GM23338 (cell line): Measurements from ENCODE around the gene MS4A12. TPM values are rescaled to one million over a fixed set of nuclear protein-coding genes. Genes with fewer than 3 reads are reported as not detected.

ENCODE experiments used
- ATAC-seq: fragments of 200-7000 bp; cut with Tn5 transposase; 3 replicates; pipeline ENCODE4 v1.9.1; 2020
- DNase-seq: peaks from one replicate; pipeline ENCODE4 v3.0.0-alpha.2; 2015; ENCODE audit warnings: low spot score
- H2AFZ ChIP-seq: fragments of 200-600 bp; sonication (generic); 2 replicates; pipeline ENCODE4 v1.8.0; 2016; ENCODE audit warnings: antibody characterized with exemption, mild to moderate bottlenecking, moderate library complexity
- H3F3A ChIP-seq: fragments of 200-600 bp; sonication (generic); replicated peaks from 2 replicates; pipeline ENCODE4 v1.8.0; 2017; ENCODE audit warnings: antibody characterized with exemption, mixed run types, low read depth
- H3K27ac ChIP-seq: fragments of 200-600 bp; sonication (generic); 2 replicates; pipeline ENCODE4 v1.6.1; 2016; ENCODE audit warnings: low read depth
- H3K27me3 ChIP-seq: fragments of 200-600 bp; sonication (generic); 2 replicates; pipeline ENCODE4 v1.8.0; 2016; ENCODE audit warnings: mild to moderate bottlenecking, mixed run types, moderate library complexity; ENCODE audit not compliant: insufficient read depth
- H3K36me3 ChIP-seq: fragments of 200-600 bp; sonication (generic); 2 replicates; pipeline ENCODE4 v1.8.0; 2016; ENCODE audit warnings: mild to moderate bottlenecking; ENCODE audit not compliant: insufficient read depth
- H3K4me1 ChIP-seq: fragments of 200-600 bp; sonication (generic); 2 replicates; pipeline ENCODE4 v1.8.0; 2016; ENCODE audit warnings: mild to moderate bottlenecking, moderate library complexity; ENCODE audit not compliant: insufficient read depth
- H3K4me2 ChIP-seq: fragments of 200-600 bp; sonication (generic); 2 replicates; pipeline ENCODE4 v1.7.1; 2017; ENCODE audit warnings: mixed run types
- H3K4me3 ChIP-seq: fragments of 200-600 bp; sonication (generic); 2 replicates; pipeline ENCODE4 v1.6.1; 2016; ENCODE audit warnings: mixed run types
- H3K79me2 ChIP-seq: fragments of 200-600 bp; sonication (generic); replicated peaks from 2 replicates; pipeline ENCODE4 v1.8.0; 2017; ENCODE audit warnings: mild to moderate bottlenecking; ENCODE audit not compliant: insufficient read depth
- H3K9me2 ChIP-seq: fragments of 200-600 bp; sonication (generic); 2 replicates; pipeline ENCODE4 v1.8.0; 2017; ENCODE audit not compliant: insufficient read depth
- H4K20me1 ChIP-seq: fragments of 200-600 bp; sonication (generic); replicated peaks from 2 replicates; pipeline ENCODE4 v1.8.0; 2017; ENCODE audit warnings: mild to moderate bottlenecking; ENCODE audit not compliant: insufficient read depth
- H3K27ac Mint-ChIP-seq: 2 replicates; pipeline ENCODE4 v1.8.0; 2020; ENCODE audit warnings: inconsistent platforms, mild to moderate bottlenecking, moderate library complexity, mixed read lengths
- H3K27me3 Mint-ChIP-seq: 3 replicates; pipeline ENCODE4 v1.8.0; 2022; ENCODE audit warnings: low read depth, mild to moderate bottlenecking, moderate library complexity, mixed read lengths, inconsistent platforms; ENCODE audit not compliant: insufficient read depth, poor library complexity
- H3K36me3 Mint-ChIP-seq: 3 replicates; pipeline ENCODE4 v1.8.0; 2021; ENCODE audit warnings: low read depth, mild to moderate bottlenecking, inconsistent platforms, moderate library complexity, mixed read lengths
- H3K4me1 Mint-ChIP-seq: 3 replicates; pipeline ENCODE4 v1.8.0; 2020; ENCODE audit warnings: mild to moderate bottlenecking, inconsistent platforms, mixed read lengths
- H3K4me3 Mint-ChIP-seq: 3 replicates; pipeline ENCODE4 v1.8.0; 2021; ENCODE audit warnings: moderate library complexity, mild to moderate bottlenecking, inconsistent platforms, mixed read lengths
- H3K9me3 Mint-ChIP-seq: 3 replicates; pipeline ENCODE4 v1.8.0; 2020; ENCODE audit warnings: moderate library complexity, mild to moderate bottlenecking, inconsistent platforms, mixed read lengths
- CREB1 ChIP-seq: fragments of 250-450 bp; sonication (Bioruptor Pico); IDR thresholded peaks from 2 replicates; pipeline ENCODE4 v1.5.0; 2020; ENCODE audit warnings: low read depth, mild to moderate bottlenecking, moderate library complexity
- EZH2 ChIP-seq: fragments of 200-600 bp; sonication (generic); IDR thresholded peaks from one replicate; pipeline ENCODE4 v1.8.0; 2017; ENCODE audit warnings: antibody characterized with exemption, mild to moderate bottlenecking, low read depth; ENCODE audit not compliant: unreplicated experiment
- EZH2phosphoT487 ChIP-seq: fragments of 200-600 bp; sonication (generic); IDR thresholded peaks from one replicate; pipeline ENCODE4 v1.8.1; 2018; ENCODE audit warnings: antibody characterized with exemption; ENCODE audit not compliant: unreplicated experiment
- JUNB ChIP-seq: IDR thresholded peaks from one replicate; pipeline ENCODE4 v1.6.1; 2016; ENCODE audit warnings: antibody characterized with exemption; ENCODE audit not compliant: unreplicated experiment
- NANOG ChIP-seq: IDR thresholded peaks from 2 replicates; pipeline ENCODE4 v1.6.1; 2016; ENCODE audit warnings: antibody characterized with exemption, borderline replicate concordance
- POLR2AphosphoS5 ChIP-seq: IDR thresholded peaks from 2 replicates; pipeline ENCODE4 v1.6.1; 2016; ENCODE audit warnings: antibody characterized with exemption, low read depth
- STAT1 ChIP-seq: IDR thresholded peaks from one replicate; pipeline ENCODE4 v1.6.1; 2016; ENCODE audit warnings: antibody characterized with exemption; ENCODE audit not compliant: unreplicated experiment
- ZNF114 ChIP-seq: fragments of 250-450 bp; sonication (Bioruptor Pico); IDR thresholded peaks from 2 replicates; pipeline ENCODE4 v1.5.0; 2020; ENCODE audit warnings: mild to moderate bottlenecking, moderate library complexity
- ZNF331 ChIP-seq: fragments of 250-450 bp; sonication (Bioruptor Pico); IDR thresholded peaks from 2 replicates; pipeline ENCODE4 v1.5.0; 2020; ENCODE audit warnings: low read depth, mild to moderate bottlenecking, moderate library complexity
- polyA plus RNA-seq: library from polyadenylated mRNA; unstranded; fragments of >200 nt; fragmentation: Nextera tagmentation; extraction: Ambion mirVana; gene quantifications from 2 replicates; pipeline ENCODE4 v1.2.1, GENCODE V29; 2016
- total RNA-seq: library from RNA; depleted of rRNA; stranded (reverse); fragments of >200 nt; shearing (Covaris generic); gene quantifications from 2 replicates; pipeline ENCODE4 v1.2.3, GENCODE V29; 2014
- TF ChIP-seq, protein P1 (sequence below): fragments of 250-450 bp; sonication (Bioruptor Pico); IDR thresholded peaks from 2 replicates; pipeline ENCODE4 v1.5.0; 2020; ENCODE audit warnings: mild to moderate bottlenecking, moderate library complexity
- TF ChIP-seq, protein P2 (sequence below): IDR thresholded peaks from 2 replicates; pipeline ENCODE4 v1.6.1; 2016; ENCODE audit warnings: antibody characterized with exemption
- TF ChIP-seq, protein P3 (sequence below): IDR thresholded peaks from one replicate; pipeline ENCODE4 v1.6.1; 2018; ENCODE audit warnings: antibody characterized with exemption; ENCODE audit not compliant: unreplicated experiment
- TF ChIP-seq, protein P4 (sequence below), 2 experiments: fragments of 200-600 bp in 1 of 2; sonication (generic) in 1 of 2; conservative IDR thresholded peaks; 2 replicates each; pipeline versions ENCODE4 v1.5.1 to v1.6.1; 2016 to 2017; ENCODE audit warnings: antibody characterized with exemption in 2 of 2, low read depth in 2 of 2, mild to moderate bottlenecking in 2 of 2, moderate library complexity in 1 of 2

Gene MS4A12
- total and polyA plus RNA-seq, 2 experiments from 2014 or later = 0.21 to 0.34 TPM

DNA sequence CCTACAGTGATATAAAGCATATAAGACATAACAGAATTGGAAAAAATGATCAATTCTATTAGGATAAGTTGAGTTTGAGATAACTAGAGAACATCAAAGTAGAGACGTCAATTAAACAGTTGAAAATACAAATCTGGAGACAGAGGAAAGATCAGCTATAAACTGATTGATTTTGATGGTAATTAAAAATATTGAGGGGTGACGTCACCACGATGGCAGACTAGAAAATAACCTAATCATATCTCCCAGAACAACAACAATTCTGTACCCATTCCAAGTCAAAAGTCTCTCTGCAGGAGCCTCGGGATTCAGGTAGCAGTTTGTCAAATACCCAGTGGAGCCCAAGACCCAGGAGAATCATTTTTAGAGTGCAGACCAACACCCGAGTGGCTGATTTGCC is 51.5 kb downstream of the MS4A12 start:
- Histone ChIP-seq H2AFZ (no peak overlapping the region), H3K36me3 (no peaks in the 10 kb centered on the region), H3K4me1 (no peaks in the 10 kb centered on the region), H3K79me2 (no peaks in the 10 kb centered on the region), H4K20me1 (no peaks in the 10 kb centered on the region), H3K27ac (no peak overlapping the region), H3F3A (no peaks in the 10 kb centered on the region), H3K27me3 (no peaks in the 10 kb centered on the region), H3K4me3 (no peak overlapping the region), H3K9me2 (no peaks in the 10 kb centered on the region), H3K4me2 (no peak overlapping the region)
- no peak for TF ChIP-seq NANOG
- no peak for TF ChIP-seq ZNF331 (CRISPR knock-in tag)
- no peak for TF ChIP-seq EZH2
- no peak for TF ChIP-seq ZNF114 (CRISPR knock-in tag)
- no peak for TF ChIP-seq CREB1 (CRISPR knock-in tag)
- TF ChIP-seq JUNB = no peak
- TF ChIP-seq, protein P1, sequence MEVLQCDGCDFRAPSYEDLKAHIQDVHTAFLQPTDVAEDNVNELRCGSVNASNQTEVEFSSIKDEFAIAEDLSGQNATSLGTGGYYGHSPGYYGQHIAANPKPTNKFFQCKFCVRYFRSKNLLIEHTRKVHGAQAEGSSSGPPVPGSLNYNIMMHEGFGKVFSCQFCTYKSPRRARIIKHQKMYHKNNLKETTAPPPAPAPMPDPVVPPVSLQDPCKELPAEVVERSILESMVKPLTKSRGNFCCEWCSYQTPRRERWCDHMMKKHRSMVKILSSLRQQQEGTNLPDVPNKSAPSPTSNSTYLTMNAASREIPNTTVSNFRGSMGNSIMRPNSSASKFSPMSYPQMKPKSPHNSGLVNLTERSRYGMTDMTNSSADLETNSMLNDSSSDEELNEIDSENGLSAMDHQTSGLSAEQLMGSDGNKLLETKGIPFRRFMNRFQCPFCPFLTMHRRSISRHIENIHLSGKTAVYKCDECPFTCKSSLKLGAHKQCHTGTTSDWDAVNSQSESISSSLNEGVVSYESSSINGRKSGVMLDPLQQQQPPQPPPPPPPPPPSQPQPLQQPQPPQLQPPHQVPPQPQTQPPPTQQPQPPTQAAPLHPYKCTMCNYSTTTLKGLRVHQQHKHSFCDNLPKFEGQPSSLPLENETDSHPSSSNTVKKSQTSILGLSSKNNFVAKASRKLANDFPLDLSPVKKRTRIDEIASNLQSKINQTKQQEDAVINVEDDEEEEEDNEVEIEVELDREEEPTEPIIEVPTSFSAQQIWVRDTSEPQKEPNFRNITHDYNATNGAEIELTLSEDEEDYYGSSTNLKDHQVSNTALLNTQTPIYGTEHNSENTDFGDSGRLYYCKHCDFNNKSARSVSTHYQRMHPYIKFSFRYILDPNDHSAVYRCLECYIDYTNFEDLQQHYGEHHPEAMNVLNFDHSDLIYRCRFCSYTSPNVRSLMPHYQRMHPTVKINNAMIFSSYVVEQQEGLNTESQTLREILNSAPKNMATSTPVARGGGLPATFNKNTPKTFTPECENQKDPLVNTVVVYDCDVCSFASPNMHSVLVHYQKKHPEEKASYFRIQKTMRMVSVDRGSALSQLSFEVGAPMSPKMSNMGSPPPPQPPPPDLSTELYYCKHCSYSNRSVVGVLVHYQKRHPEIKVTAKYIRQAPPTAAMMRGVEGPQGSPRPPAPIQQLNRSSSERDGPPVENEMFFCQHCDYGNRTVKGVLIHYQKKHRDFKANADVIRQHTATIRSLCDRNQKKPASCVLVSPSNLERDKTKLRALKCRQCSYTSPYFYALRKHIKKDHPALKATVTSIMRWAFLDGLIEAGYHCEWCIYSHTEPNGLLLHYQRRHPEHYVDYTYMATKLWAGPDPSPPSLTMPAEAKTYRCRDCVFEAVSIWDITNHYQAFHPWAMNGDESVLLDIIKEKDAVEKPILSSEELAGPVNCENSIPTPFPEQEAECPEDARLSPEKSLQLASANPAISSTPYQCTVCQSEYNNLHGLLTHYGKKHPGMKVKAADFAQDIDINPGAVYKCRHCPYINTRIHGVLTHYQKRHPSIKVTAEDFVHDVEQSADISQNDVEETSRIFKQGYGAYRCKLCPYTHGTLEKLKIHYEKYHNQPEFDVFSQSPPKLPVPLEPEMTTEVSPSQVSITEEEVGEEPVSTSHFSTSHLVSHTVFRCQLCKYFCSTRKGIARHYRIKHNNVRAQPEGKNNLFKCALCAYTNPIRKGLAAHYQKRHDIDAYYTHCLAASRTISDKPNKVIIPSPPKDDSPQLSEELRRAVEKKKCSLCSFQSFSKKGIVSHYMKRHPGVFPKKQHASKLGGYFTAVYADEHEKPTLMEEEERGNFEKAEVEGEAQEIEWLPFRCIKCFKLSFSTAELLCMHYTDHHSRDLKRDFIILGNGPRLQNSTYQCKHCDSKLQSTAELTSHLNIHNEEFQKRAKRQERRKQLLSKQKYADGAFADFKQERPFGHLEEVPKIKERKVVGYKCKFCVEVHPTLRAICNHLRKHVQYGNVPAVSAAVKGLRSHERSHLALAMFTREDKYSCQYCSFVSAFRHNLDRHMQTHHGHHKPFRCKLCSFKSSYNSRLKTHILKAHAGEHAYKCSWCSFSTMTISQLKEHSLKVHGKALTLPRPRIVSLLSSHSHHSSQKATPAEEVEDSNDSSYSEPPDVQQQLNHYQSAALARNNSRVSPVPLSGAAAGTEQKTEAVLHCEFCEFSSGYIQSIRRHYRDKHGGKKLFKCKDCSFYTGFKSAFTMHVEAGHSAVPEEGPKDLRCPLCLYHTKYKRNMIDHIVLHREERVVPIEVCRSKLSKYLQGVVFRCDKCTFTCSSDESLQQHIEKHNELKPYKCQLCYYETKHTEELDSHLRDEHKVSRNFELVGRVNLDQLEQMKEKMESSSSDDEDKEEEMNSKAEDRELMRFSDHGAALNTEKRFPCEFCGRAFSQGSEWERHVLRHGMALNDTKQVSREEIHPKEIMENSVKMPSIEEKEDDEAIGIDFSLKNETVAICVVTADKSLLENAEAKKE (CRISPR knock-in tag) = no peak
- TF ChIP-seq, protein P2, sequence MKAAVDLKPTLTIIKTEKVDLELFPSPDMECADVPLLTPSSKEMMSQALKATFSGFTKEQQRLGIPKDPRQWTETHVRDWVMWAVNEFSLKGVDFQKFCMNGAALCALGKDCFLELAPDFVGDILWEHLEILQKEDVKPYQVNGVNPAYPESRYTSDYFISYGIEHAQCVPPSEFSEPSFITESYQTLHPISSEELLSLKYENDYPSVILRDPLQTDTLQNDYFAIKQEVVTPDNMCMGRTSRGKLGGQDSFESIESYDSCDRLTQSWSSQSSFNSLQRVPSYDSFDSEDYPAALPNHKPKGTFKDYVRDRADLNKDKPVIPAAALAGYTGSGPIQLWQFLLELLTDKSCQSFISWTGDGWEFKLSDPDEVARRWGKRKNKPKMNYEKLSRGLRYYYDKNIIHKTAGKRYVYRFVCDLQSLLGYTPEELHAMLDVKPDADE = no peak
- no peak for TF ChIP-seq STAT1
- TF ChIP-seq EZH2phosphoT487 = no peak
- TF ChIP-seq, protein P3, sequence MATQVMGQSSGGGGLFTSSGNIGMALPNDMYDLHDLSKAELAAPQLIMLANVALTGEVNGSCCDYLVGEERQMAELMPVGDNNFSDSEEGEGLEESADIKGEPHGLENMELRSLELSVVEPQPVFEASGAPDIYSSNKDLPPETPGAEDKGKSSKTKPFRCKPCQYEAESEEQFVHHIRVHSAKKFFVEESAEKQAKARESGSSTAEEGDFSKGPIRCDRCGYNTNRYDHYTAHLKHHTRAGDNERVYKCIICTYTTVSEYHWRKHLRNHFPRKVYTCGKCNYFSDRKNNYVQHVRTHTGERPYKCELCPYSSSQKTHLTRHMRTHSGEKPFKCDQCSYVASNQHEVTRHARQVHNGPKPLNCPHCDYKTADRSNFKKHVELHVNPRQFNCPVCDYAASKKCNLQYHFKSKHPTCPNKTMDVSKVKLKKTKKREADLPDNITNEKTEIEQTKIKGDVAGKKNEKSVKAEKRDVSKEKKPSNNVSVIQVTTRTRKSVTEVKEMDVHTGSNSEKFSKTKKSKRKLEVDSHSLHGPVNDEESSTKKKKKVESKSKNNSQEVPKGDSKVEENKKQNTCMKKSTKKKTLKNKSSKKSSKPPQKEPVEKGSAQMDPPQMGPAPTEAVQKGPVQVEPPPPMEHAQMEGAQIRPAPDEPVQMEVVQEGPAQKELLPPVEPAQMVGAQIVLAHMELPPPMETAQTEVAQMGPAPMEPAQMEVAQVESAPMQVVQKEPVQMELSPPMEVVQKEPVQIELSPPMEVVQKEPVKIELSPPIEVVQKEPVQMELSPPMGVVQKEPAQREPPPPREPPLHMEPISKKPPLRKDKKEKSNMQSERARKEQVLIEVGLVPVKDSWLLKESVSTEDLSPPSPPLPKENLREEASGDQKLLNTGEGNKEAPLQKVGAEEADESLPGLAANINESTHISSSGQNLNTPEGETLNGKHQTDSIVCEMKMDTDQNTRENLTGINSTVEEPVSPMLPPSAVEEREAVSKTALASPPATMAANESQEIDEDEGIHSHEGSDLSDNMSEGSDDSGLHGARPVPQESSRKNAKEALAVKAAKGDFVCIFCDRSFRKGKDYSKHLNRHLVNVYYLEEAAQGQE = no peak
- no peak for TF ChIP-seq POLR2AphosphoS5
- TF ChIP-seq, protein P4, sequence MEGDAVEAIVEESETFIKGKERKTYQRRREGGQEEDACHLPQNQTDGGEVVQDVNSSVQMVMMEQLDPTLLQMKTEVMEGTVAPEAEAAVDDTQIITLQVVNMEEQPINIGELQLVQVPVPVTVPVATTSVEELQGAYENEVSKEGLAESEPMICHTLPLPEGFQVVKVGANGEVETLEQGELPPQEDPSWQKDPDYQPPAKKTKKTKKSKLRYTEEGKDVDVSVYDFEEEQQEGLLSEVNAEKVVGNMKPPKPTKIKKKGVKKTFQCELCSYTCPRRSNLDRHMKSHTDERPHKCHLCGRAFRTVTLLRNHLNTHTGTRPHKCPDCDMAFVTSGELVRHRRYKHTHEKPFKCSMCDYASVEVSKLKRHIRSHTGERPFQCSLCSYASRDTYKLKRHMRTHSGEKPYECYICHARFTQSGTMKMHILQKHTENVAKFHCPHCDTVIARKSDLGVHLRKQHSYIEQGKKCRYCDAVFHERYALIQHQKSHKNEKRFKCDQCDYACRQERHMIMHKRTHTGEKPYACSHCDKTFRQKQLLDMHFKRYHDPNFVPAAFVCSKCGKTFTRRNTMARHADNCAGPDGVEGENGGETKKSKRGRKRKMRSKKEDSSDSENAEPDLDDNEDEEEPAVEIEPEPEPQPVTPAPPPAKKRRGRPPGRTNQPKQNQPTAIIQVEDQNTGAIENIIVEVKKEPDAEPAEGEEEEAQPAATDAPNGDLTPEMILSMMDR (conservative IDR thresholded peaks at IDR 0.05; ENCODE audit: low read depth in 2 of 2) = no peak
- no peaks in the 10 kb centered on the region; the same call in 2 of the 3 replicates for H3K36me3 Mint-ChIP-seq
- H3K9me3 Mint-ChIP-seq = peaks cover 8% of the 10 kb centered on the region
- H3K27ac Mint-ChIP-seq = no peak overlapping the region
- H3K4me3 Mint-ChIP-seq = no peak overlapping the region
- no peaks in the 10 kb centered on the region for H3K4me1 Mint-ChIP-seq
- ATAC-seq (no peak), DNase-seq (no peak)
- no peaks in the 10 kb centered on the region for H3K27me3 Mint-ChIP-seq
